ENCODE data around the gene TMEM209.

GRCh38 chr7:130149281-130150139, 55.7 kb downstream of the TMEM209 start:
- TF ChIP-seq, protein P1, sequence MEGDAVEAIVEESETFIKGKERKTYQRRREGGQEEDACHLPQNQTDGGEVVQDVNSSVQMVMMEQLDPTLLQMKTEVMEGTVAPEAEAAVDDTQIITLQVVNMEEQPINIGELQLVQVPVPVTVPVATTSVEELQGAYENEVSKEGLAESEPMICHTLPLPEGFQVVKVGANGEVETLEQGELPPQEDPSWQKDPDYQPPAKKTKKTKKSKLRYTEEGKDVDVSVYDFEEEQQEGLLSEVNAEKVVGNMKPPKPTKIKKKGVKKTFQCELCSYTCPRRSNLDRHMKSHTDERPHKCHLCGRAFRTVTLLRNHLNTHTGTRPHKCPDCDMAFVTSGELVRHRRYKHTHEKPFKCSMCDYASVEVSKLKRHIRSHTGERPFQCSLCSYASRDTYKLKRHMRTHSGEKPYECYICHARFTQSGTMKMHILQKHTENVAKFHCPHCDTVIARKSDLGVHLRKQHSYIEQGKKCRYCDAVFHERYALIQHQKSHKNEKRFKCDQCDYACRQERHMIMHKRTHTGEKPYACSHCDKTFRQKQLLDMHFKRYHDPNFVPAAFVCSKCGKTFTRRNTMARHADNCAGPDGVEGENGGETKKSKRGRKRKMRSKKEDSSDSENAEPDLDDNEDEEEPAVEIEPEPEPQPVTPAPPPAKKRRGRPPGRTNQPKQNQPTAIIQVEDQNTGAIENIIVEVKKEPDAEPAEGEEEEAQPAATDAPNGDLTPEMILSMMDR (IDR thresholded peaks at IDR 0.05), result no peak
- TF ChIP-seq POLR2A (IDR thresholded peaks at IDR 0.05) (no peak), POLR2AphosphoS5 (IDR thresholded peaks at IDR 0.05) (no peak)
